GM23338 (cell line): Measurements from ENCODE around the gene TMEM169. TPM values are rescaled to one million over a fixed set of nuclear protein-coding genes. Genes with fewer than 3 reads are reported as not detected.

Experiments used
- ATAC-seq: fragments of 200-7000 bp; cut with Tn5 transposase; 3 replicates; pipeline ENCODE4 v1.9.1; 2020
- DNase-seq: peaks from one replicate; pipeline ENCODE4 v3.0.0-alpha.2; 2015; ENCODE audit warnings: low spot score
- H2AFZ ChIP-seq: fragments of 200-600 bp; sonication (generic); 2 replicates; pipeline ENCODE4 v1.8.0; 2016; ENCODE audit warnings: antibody characterized with exemption, mild to moderate bottlenecking, moderate library complexity
- H3F3A ChIP-seq: fragments of 200-600 bp; sonication (generic); replicated peaks from 2 replicates; pipeline ENCODE4 v1.8.0; 2017; ENCODE audit warnings: antibody characterized with exemption, mixed run types, low read depth
- H3K27ac ChIP-seq: fragments of 200-600 bp; sonication (generic); 2 replicates; pipeline ENCODE4 v1.6.1; 2016; ENCODE audit warnings: low read depth
- H3K27me3 ChIP-seq: fragments of 200-600 bp; sonication (generic); 2 replicates; pipeline ENCODE4 v1.8.0; 2016; ENCODE audit warnings: mild to moderate bottlenecking, mixed run types, moderate library complexity; ENCODE audit not compliant: insufficient read depth
- H3K36me3 ChIP-seq: fragments of 200-600 bp; sonication (generic); 2 replicates; pipeline ENCODE4 v1.8.0; 2016; ENCODE audit warnings: mild to moderate bottlenecking; ENCODE audit not compliant: insufficient read depth
- H3K4me1 ChIP-seq: fragments of 200-600 bp; sonication (generic); 2 replicates; pipeline ENCODE4 v1.8.0; 2016; ENCODE audit warnings: mild to moderate bottlenecking, moderate library complexity; ENCODE audit not compliant: insufficient read depth
- H3K4me2 ChIP-seq: fragments of 200-600 bp; sonication (generic); 2 replicates; pipeline ENCODE4 v1.7.1; 2017; ENCODE audit warnings: mixed run types
- H3K4me3 ChIP-seq: fragments of 200-600 bp; sonication (generic); 2 replicates; pipeline ENCODE4 v1.6.1; 2016; ENCODE audit warnings: mixed run types
- H3K79me2 ChIP-seq: fragments of 200-600 bp; sonication (generic); replicated peaks from 2 replicates; pipeline ENCODE4 v1.8.0; 2017; ENCODE audit warnings: mild to moderate bottlenecking; ENCODE audit not compliant: insufficient read depth
- H3K9me2 ChIP-seq: fragments of 200-600 bp; sonication (generic); 2 replicates; pipeline ENCODE4 v1.8.0; 2017; ENCODE audit not compliant: insufficient read depth
- H4K20me1 ChIP-seq: fragments of 200-600 bp; sonication (generic); replicated peaks from 2 replicates; pipeline ENCODE4 v1.8.0; 2017; ENCODE audit warnings: mild to moderate bottlenecking; ENCODE audit not compliant: insufficient read depth
- H3K27ac Mint-ChIP-seq: 2 replicates; pipeline ENCODE4 v1.8.0; 2020; ENCODE audit warnings: inconsistent platforms, mild to moderate bottlenecking, moderate library complexity, mixed read lengths
- H3K27me3 Mint-ChIP-seq: 3 replicates; pipeline ENCODE4 v1.8.0; 2022; ENCODE audit warnings: low read depth, mild to moderate bottlenecking, moderate library complexity, mixed read lengths, inconsistent platforms; ENCODE audit not compliant: insufficient read depth, poor library complexity
- H3K36me3 Mint-ChIP-seq: 3 replicates; pipeline ENCODE4 v1.8.0; 2021; ENCODE audit warnings: low read depth, mild to moderate bottlenecking, inconsistent platforms, moderate library complexity, mixed read lengths
- H3K4me1 Mint-ChIP-seq: 3 replicates; pipeline ENCODE4 v1.8.0; 2020; ENCODE audit warnings: mild to moderate bottlenecking, inconsistent platforms, mixed read lengths
- H3K4me3 Mint-ChIP-seq: 3 replicates; pipeline ENCODE4 v1.8.0; 2021; ENCODE audit warnings: moderate library complexity, mild to moderate bottlenecking, inconsistent platforms, mixed read lengths
- H3K9me3 Mint-ChIP-seq: 3 replicates; pipeline ENCODE4 v1.8.0; 2020; ENCODE audit warnings: moderate library complexity, mild to moderate bottlenecking, inconsistent platforms, mixed read lengths
- CREB1 ChIP-seq: fragments of 250-450 bp; sonication (Bioruptor Pico); IDR thresholded peaks from 2 replicates; pipeline ENCODE4 v1.5.0; 2020; ENCODE audit warnings: low read depth, mild to moderate bottlenecking, moderate library complexity
- CTCF ChIP-seq, 2 experiments: fragments of 200-600 bp in 1 of 2; sonication (generic) in 1 of 2; conservative IDR thresholded peaks; 2 replicates each; pipeline versions ENCODE4 v1.5.1 to v1.6.1; 2016 to 2017; ENCODE audit warnings: antibody characterized with exemption in 2 of 2, low read depth in 2 of 2, mild to moderate bottlenecking in 2 of 2, moderate library complexity in 1 of 2
- ETS1 ChIP-seq: IDR thresholded peaks from 2 replicates; pipeline ENCODE4 v1.6.1; 2016; ENCODE audit warnings: antibody characterized with exemption
- EZH2 ChIP-seq: fragments of 200-600 bp; sonication (generic); IDR thresholded peaks from one replicate; pipeline ENCODE4 v1.8.0; 2017; ENCODE audit warnings: antibody characterized with exemption, mild to moderate bottlenecking, low read depth; ENCODE audit not compliant: unreplicated experiment
- EZH2phosphoT487 ChIP-seq: fragments of 200-600 bp; sonication (generic); IDR thresholded peaks from one replicate; pipeline ENCODE4 v1.8.1; 2018; ENCODE audit warnings: antibody characterized with exemption; ENCODE audit not compliant: unreplicated experiment
- NANOG ChIP-seq: IDR thresholded peaks from 2 replicates; pipeline ENCODE4 v1.6.1; 2016; ENCODE audit warnings: antibody characterized with exemption, borderline replicate concordance
- POLR2AphosphoS5 ChIP-seq: IDR thresholded peaks from 2 replicates; pipeline ENCODE4 v1.6.1; 2016; ENCODE audit warnings: antibody characterized with exemption, low read depth
- REST ChIP-seq: IDR thresholded peaks from one replicate; pipeline ENCODE4 v1.6.1; 2018; ENCODE audit warnings: antibody characterized with exemption; ENCODE audit not compliant: unreplicated experiment
- STAT1 ChIP-seq: IDR thresholded peaks from one replicate; pipeline ENCODE4 v1.6.1; 2016; ENCODE audit warnings: antibody characterized with exemption; ENCODE audit not compliant: unreplicated experiment
- ZNF114 ChIP-seq: fragments of 250-450 bp; sonication (Bioruptor Pico); IDR thresholded peaks from 2 replicates; pipeline ENCODE4 v1.5.0; 2020; ENCODE audit warnings: mild to moderate bottlenecking, moderate library complexity
- ZNF331 ChIP-seq: fragments of 250-450 bp; sonication (Bioruptor Pico); IDR thresholded peaks from 2 replicates; pipeline ENCODE4 v1.5.0; 2020; ENCODE audit warnings: low read depth, mild to moderate bottlenecking, moderate library complexity
- polyA plus RNA-seq: library from polyadenylated mRNA; unstranded; fragments of >200 nt; fragmentation: Nextera tagmentation; extraction: Ambion mirVana; gene quantifications from 2 replicates; pipeline ENCODE4 v1.2.1, GENCODE V29; 2016
- total RNA-seq: library from RNA; depleted of rRNA; stranded (reverse); fragments of >200 nt; shearing (Covaris generic); gene quantifications from 2 replicates; pipeline ENCODE4 v1.2.3, GENCODE V29; 2014

Gene TMEM169
- total and polyA plus RNA-seq, 2 experiments from 2014 or later: 1.4 to 3.9 TPM

DNA sequence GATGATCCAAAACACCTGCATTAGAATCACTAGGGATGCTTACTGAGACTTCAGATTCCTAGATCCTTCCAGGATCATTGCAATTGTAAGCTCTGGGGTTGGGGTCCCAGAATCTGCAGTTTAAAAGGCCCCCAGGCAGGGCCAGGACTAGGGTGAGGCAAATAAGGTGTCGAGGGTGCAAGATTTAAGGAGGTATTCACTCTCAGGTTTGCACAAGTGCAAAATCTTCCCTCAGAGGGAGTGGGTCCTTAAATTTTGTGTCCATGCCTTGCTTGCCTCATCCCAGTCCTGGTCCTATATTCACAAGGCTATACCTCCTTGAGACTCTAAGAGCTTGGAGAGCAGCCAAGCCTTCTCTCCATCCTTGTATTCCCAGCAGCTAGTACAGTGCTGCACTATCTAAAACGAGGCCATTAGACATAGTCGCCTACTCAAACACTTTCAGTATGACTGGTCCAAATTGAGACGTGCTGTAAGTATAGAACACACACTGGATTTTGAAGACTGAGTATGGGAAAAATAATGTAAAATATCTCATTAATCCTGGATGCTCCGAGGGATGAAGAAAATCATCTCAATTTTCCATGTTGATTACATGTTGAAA is 36.7 kb upstream of the TMEM169 start (continued):
- TF ChIP-seq REST (no peak), ZNF114 (CRISPR knock-in tag) (no peak)

DNA sequence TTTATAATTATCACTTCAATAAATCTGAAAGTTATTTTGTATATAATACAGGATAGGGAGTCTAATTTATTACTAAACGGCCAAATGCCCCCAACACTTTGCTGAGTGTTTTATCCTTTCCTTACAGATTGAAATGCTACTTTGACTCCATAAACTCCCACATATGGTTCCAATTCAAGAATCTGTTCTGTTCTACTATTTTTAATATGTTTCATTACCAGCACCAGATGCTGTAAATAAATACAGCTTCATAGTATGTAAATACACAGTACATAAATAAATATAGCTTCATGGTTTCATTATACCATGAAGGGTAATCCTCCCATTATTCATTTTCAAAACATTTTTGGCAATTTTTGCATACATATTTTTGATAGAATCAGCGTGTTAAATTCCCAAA is 34.3 kb upstream of the TMEM169 start:
- no peaks in the 10 kb centered on the region for H3K27me3 ChIP-seq
- TF ChIP-seq EZH2 (no peak), CREB1 (CRISPR knock-in tag) (no peak), EZH2phosphoT487 (no peak), CTCF (conservative IDR thresholded peaks at IDR 0.05; ENCODE audit: low read depth in 2 of 2) (no peak), ZNF331 (CRISPR knock-in tag) (no peak)
- DNase-seq: no peak
- Mint-ChIP-seq H3K4me3 (no peak overlapping the region), H3K27me3 (no peaks in the 10 kb centered on the region), H3K4me1 (peaks cover 7% of the 10 kb centered on the region), H3K27ac (no peak overlapping the region), H3K9me3 (no peaks in the 10 kb centered on the region; the same call in 2 of the 3 replicates), H3K36me3 (peaks cover 34% of the 10 kb centered on the region)
- H3K4me3 ChIP-seq: no peak overlapping the region
- H3K4me1 ChIP-seq: no peaks in the 10 kb centered on the region
- H3K4me2 ChIP-seq: no peak overlapping the region
- H3K36me3 ChIP-seq: 0 out of 2 replicates have a peak, but pooled peaks cover 7% of the 10 kb centered on the region
- no peaks in the 10 kb centered on the region for H4K20me1 ChIP-seq
- no peak overlapping the region for H3K27ac ChIP-seq
- no peaks in the 10 kb centered on the region for H3K79me2 ChIP-seq
- no peaks in the 10 kb centered on the region for H3K9me2 ChIP-seq
- no peaks in the 10 kb centered on the region for H3F3A ChIP-seq
- no peak for ATAC-seq
- H2AFZ ChIP-seq: no peak overlapping the region

- Mint-ChIP-seq H3K9me3 (no peaks in the 10 kb centered on the region), H3K4me1 (peaks cover 10% of the 10 kb centered on the region), H3K27me3 (no peaks in the 10 kb centered on the region), H3K4me3 (no peak overlapping the region), H3K27ac (no peak overlapping the region; the same call in 1 of the 2 replicates), H3K36me3 (peaks cover 24% of the 10 kb centered on the region)
- no peak for TF ChIP-seq CREB1 (CRISPR knock-in tag)
- no peak for TF ChIP-seq STAT1
- no peak for TF ChIP-seq NANOG
- TF ChIP-seq REST: no peak
- TF ChIP-seq ETS1: no peak
- no peak for TF ChIP-seq POLR2AphosphoS5
- Histone ChIP-seq H3K27ac (no peak overlapping the region), H3K4me1 (no peaks in the 10 kb centered on the region), H3K4me3 (no peak overlapping the region), H3F3A (no peaks in the 10 kb centered on the region), H3K4me2 (no peak overlapping the region), H3K9me2 (no peaks in the 10 kb centered on the region), H4K20me1 (no peaks in the 10 kb centered on the region), H3K36me3 (no peaks in the 10 kb centered on the region), H3K79me2 (no peaks in the 10 kb centered on the region), H2AFZ (no peak overlapping the region), H3K27me3 (no peaks in the 10 kb centered on the region)
- ATAC-seq (no peak), DNase-seq (no peak)
Measured at GRCh38 chr2:216049452-216049851, 32.3 kb upstream of the TMEM169 start.
